H9 (cell line): ENCODE results near the gene CPXM2. TPM values are rescaled to one million over a fixed set of nuclear protein-coding genes. Genes with fewer than 3 reads are reported as not detected.

Experiments
- DNase-seq: peaks from one replicate; pipeline ENCODE4 v3.0.0-alpha.2; 2017
- H2AFZ ChIP-seq: one replicate; pipeline ENCODE4 v1.6.1; 2013; ENCODE audit warnings: mild to moderate bottlenecking, low read length, control low read depth, moderate library complexity
- H2AK5ac ChIP-seq: 2 replicates; pipeline ENCODE4 v1.6.1; 2013; ENCODE audit warnings: low read length, control low read depth, mixed read lengths; ENCODE audit not compliant: insufficient read length
- H2BK120ac ChIP-seq: one replicate; pipeline ENCODE4 v1.6.1; 2013; ENCODE audit warnings: low read depth, mild to moderate bottlenecking, low read length, control low read depth, inconsistent platforms; ENCODE audit not compliant: poor library complexity, severe bottlenecking
- H2BK12ac ChIP-seq: 2 replicates; pipeline ENCODE4 v1.6.1; 2013; ENCODE audit warnings: low read length, control low read depth, mixed read lengths, low read depth; ENCODE audit not compliant: insufficient read length
- H2BK15ac ChIP-seq: 2 replicates; pipeline ENCODE4 v1.6.1; 2013; ENCODE audit warnings: low read depth, low read length, control low read depth
- H2BK20ac ChIP-seq: one replicate; pipeline ENCODE4 v1.6.1; 2013; ENCODE audit warnings: low read depth, mild to moderate bottlenecking, low read length, control low read depth, inconsistent platforms; ENCODE audit not compliant: poor library complexity, severe bottlenecking
- H2BK5ac ChIP-seq: 2 replicates; pipeline ENCODE4 v1.6.1; 2013; ENCODE audit warnings: low read length, control low read depth, mixed read lengths; ENCODE audit not compliant: insufficient read length
- H3K14ac ChIP-seq: 2 replicates; pipeline ENCODE4 v1.6.1; 2013; ENCODE audit warnings: low read length, control low read depth; ENCODE audit not compliant: insufficient read depth
- H3K18ac ChIP-seq: 2 replicates; pipeline ENCODE4 v1.6.1; 2013; ENCODE audit warnings: low read depth, mild to moderate bottlenecking, mixed read lengths, low read length, control low read depth; ENCODE audit not compliant: insufficient read length
- H3K23ac ChIP-seq: 2 replicates; pipeline ENCODE4 v1.6.1; 2013; ENCODE audit warnings: low read length, control low read depth, mixed read lengths, low read depth; ENCODE audit not compliant: insufficient read length
- H3K23me2 ChIP-seq: 2 replicates; pipeline ENCODE4 v1.6.1; 2013; ENCODE audit warnings: low read depth, mild to moderate bottlenecking, mixed read lengths, low read length, control low read depth; ENCODE audit not compliant: insufficient read length, poor library complexity, severe bottlenecking
- H3K27ac ChIP-seq: 2 replicates; pipeline ENCODE4 v1.5.1; 2013; ENCODE audit warnings: low read length, control low read depth, mixed read lengths, low read depth; ENCODE audit not compliant: insufficient read length
- H3K27me3 ChIP-seq: 2 replicates; pipeline ENCODE4 v1.6.1; 2013; ENCODE audit warnings: low read length, control low read depth, inconsistent platforms; ENCODE audit not compliant: insufficient read depth
- H3K4ac ChIP-seq: 2 replicates; pipeline ENCODE4 v1.6.1; 2013; ENCODE audit warnings: low read depth, mild to moderate bottlenecking, control low read depth, inconsistent platforms, low read length, moderate library complexity
- H3K4me1 ChIP-seq: 2 replicates; pipeline ENCODE4 v1.6.1; 2013; ENCODE audit warnings: low read length, control low read depth, inconsistent platforms; ENCODE audit not compliant: insufficient read depth
- H3K4me2 ChIP-seq: 2 replicates; pipeline ENCODE4 v1.6.1; 2013; ENCODE audit warnings: low read length, control low read depth, mixed read lengths; ENCODE audit not compliant: insufficient read length, insufficient read depth
- H3K56ac ChIP-seq: 2 replicates; pipeline ENCODE4 v1.6.1; 2013; ENCODE audit warnings: low read depth, mild to moderate bottlenecking, mixed read lengths, low read length, control low read depth; ENCODE audit not compliant: insufficient read length
- H3K79me1 ChIP-seq: 2 replicates; pipeline ENCODE4 v1.6.1; 2013; ENCODE audit warnings: low read depth, mild to moderate bottlenecking, moderate library complexity, low read length, control low read depth, inconsistent platforms; ENCODE audit not compliant: insufficient read depth, poor library complexity, severe bottlenecking
- H3K79me2 ChIP-seq: 2 replicates; pipeline ENCODE4 v1.6.1; 2013; ENCODE audit warnings: low read length, control low read depth, inconsistent platforms; ENCODE audit not compliant: insufficient read depth
- H3K9ac ChIP-seq: 2 replicates; pipeline ENCODE4 v1.6.1; 2013; ENCODE audit warnings: low read length, control low read depth, mixed read lengths; ENCODE audit not compliant: insufficient read length; ENCODE audit errors: extremely low read depth
- H3K9me3 ChIP-seq: one replicate; pipeline ENCODE4 v1.6.1; 2013; ENCODE audit warnings: low read depth, low read length, inconsistent platforms; ENCODE audit not compliant: control insufficient read depth
- H3T11ph ChIP-seq: one replicate; pipeline ENCODE4 v1.6.1; 2013; ENCODE audit warnings: mild to moderate bottlenecking, low read length, control low read depth, inconsistent platforms
- H4K20me1 ChIP-seq: one replicate; pipeline ENCODE4 v1.6.1; 2013; ENCODE audit not compliant: control insufficient read depth, insufficient read length, insufficient read depth
- H4K5ac ChIP-seq: 2 replicates; pipeline ENCODE4 v1.6.1; 2013; ENCODE audit warnings: low read depth, mild to moderate bottlenecking, mixed read lengths, low read length, control low read depth; ENCODE audit not compliant: insufficient read length
- H4K8ac ChIP-seq: replicated peaks from 2 replicates; pipeline ENCODE4 v1.6.1; 2013; ENCODE audit warnings: low read length, control low read depth, mixed read lengths, low read depth; ENCODE audit not compliant: insufficient read length
- H4K91ac ChIP-seq: 2 replicates; pipeline ENCODE4 v1.6.1; 2013; ENCODE audit warnings: low read depth, mild to moderate bottlenecking, moderate library complexity, mixed read lengths, low read length, control low read depth; ENCODE audit not compliant: insufficient read length
- H3K27ac Mint-ChIP-seq, 3 experiments: 2 replicates in 2 of 3; 3 replicates in 1 of 3; pipeline ENCODE4 v1.8.0; 2020 to 2021; ENCODE audit warnings: mixed read lengths in 3 of 3, mild to moderate bottlenecking in 1 of 3, moderate library complexity in 1 of 3
- H3K27me3 Mint-ChIP-seq: 2 replicates; pipeline ENCODE4 v1.8.0; 2021; ENCODE audit warnings: low read depth, mild to moderate bottlenecking, moderate library complexity, mixed read lengths
- H3K36me3 Mint-ChIP-seq, 3 experiments: 2 replicates in 2 of 3; 3 replicates in 1 of 3; pipeline ENCODE4 v1.8.0; 2020 to 2021; ENCODE audit warnings: low read depth in 3 of 3, mixed read lengths in 3 of 3; ENCODE audit not compliant: insufficient read depth in 1 of 3
- H3K4me1 Mint-ChIP-seq, 2 experiments: 2 replicates each; pipeline ENCODE4 v1.8.0; 2020; ENCODE audit warnings: mixed read lengths in 2 of 2
- H3K4me3 Mint-ChIP-seq, 2 experiments: 2 replicates in 1 of 2; 3 replicates in 1 of 2; pipeline ENCODE4 v1.8.0; 2020 to 2021; ENCODE audit warnings: mild to moderate bottlenecking in 2 of 2, mixed read lengths in 2 of 2, moderate library complexity in 1 of 2
- H3K9me3 Mint-ChIP-seq, 2 experiments: 2 replicates in 1 of 2; 3 replicates in 1 of 2; pipeline ENCODE4 v1.8.0; 2020; ENCODE audit warnings: mild to moderate bottlenecking in 2 of 2, mixed read lengths in 2 of 2, moderate library complexity in 1 of 2
- WGBS: extraction: QIAGEN DNeasy Blood & Tissue Kit; methylation state at CpG from one replicate; pipeline ENCODE4 v1.1.7; 2013; ENCODE audit warnings: missing lambda C conversion rate, low lambda C conversion rate, mixed read lengths; ENCODE audit not compliant: insufficient read length; ENCODE audit errors: extremely low coverage; 5-methylcytosine and 5-hydroxymethylcytosine counted together
- total RNA-seq: library from RNA; stranded (reverse); gene quantifications from 2 replicates; pipeline ENCODE4 v1.2.1, GENCODE V29; 2021
- TF ChIP-seq, protein P1 (sequence below): fragments of 200-600 bp; sonication (generic); conservative IDR thresholded peaks from 3 replicates; pipeline ENCODE4 v1.8.0; 2021; ENCODE audit warnings: antibody characterized with exemption, mild to moderate bottlenecking

The CPXM2 gene
- total RNA-seq, 1 experiment from 2014 or later = 1.7 TPM

DNA sequence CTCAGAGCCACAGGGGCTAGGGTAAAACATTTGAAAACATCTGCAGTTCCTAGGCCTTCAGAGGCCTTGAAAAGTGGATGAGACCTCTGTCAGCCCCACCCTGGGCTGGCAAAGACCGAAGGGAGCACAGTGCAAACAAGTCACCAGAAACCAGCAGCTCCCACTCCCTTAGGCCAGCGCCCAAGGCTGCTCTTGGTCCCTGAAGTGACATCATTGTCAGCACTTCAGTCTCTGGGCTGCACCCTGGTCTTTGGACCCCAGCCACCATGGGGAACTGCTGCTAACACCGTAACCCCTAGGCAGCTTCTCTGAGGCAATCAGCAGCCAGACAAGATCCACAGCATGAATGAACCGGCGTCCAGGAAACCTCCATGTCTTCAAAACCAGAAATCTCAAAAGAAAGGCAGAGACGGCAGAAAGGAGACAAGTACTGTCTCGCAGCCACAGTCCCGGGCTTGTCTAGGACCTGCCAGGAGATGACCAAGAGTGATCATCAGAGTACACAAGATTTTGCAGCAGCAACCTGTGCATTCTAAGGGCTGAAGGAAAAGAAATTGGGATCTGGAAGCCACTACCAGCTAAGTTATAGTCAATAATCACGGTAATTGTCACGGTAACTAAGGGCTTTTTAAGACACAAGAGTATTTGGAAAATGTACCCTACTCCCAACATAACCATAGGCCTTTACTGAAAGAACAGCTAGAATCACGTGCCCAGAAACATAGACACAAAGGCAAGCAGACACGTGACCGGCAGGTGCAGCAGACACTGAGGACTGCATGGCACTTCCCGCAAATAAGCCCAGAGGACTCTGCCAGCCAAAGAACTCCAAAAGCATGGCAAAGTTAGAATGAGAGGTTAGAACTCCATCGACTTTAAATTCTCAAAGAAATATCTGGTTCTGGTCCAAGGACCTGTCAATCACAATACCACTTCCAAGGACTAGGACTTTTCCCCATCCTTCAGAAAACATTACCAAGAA lies 23.3 kb downstream of the CPXM2 start:
- no peaks in the 10 kb centered on the region for H4K20me1 ChIP-seq
- H3K23me2 ChIP-seq = no peaks in the 10 kb centered on the region
- H2BK12ac ChIP-seq = no peak overlapping the region
- H3K23ac ChIP-seq = no peak overlapping the region
- no peak overlapping the region for H3K18ac ChIP-seq
- H3K9me3 Mint-ChIP-seq = peaks cover 6 to 12% of the 10 kb centered on the region in 2 experiments; a peak in 4 of 5 replicates
- H3K4me1 ChIP-seq = 0 out of 2 replicates have a peak, but pooled peaks cover 3% of the 10 kb centered on the region
- H3K4me3 Mint-ChIP-seq = no peak overlapping the region
- H3K27me3 ChIP-seq = no peaks in the 10 kb centered on the region
- no peak overlapping the region for H4K91ac ChIP-seq
- H3K9ac ChIP-seq = no peak overlapping the region
- peaks cover 2% of the 10 kb centered on the region for H3K27me3 Mint-ChIP-seq
- no peak overlapping the region for H2BK15ac ChIP-seq
- H3K79me2 ChIP-seq = no peaks in the 10 kb centered on the region
- no peak overlapping the region for H2AFZ ChIP-seq
- H3K4ac ChIP-seq = no peak overlapping the region
- H2BK120ac ChIP-seq = no peak overlapping the region
- no peak overlapping the region for H3T11ph ChIP-seq
- H4K8ac ChIP-seq = no peak overlapping the region
- H3K9me3 ChIP-seq = no peaks in the 10 kb centered on the region
- H3K4me1 Mint-ChIP-seq = peaks cover 38 to 44% of the 10 kb centered on the region in 2 experiments
- peaks cover 0 to 7% (median 5%) of the 10 kb centered on the region in 3 experiments; a peak in 6 of 7 replicates for H3K36me3 Mint-ChIP-seq
- no peak overlapping the region for H3K27ac Mint-ChIP-seq
- no peaks in the 10 kb centered on the region for H3K79me1 ChIP-seq
- TF ChIP-seq, protein P1, sequence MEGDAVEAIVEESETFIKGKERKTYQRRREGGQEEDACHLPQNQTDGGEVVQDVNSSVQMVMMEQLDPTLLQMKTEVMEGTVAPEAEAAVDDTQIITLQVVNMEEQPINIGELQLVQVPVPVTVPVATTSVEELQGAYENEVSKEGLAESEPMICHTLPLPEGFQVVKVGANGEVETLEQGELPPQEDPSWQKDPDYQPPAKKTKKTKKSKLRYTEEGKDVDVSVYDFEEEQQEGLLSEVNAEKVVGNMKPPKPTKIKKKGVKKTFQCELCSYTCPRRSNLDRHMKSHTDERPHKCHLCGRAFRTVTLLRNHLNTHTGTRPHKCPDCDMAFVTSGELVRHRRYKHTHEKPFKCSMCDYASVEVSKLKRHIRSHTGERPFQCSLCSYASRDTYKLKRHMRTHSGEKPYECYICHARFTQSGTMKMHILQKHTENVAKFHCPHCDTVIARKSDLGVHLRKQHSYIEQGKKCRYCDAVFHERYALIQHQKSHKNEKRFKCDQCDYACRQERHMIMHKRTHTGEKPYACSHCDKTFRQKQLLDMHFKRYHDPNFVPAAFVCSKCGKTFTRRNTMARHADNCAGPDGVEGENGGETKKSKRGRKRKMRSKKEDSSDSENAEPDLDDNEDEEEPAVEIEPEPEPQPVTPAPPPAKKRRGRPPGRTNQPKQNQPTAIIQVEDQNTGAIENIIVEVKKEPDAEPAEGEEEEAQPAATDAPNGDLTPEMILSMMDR = no peak
- WGBS = no CpG with 5 or more reads among the region's 15 CpGs
- no peak overlapping the region for H3K27ac ChIP-seq
- DNase-seq = no peak
- H3K56ac ChIP-seq = no peak overlapping the region
- H3K14ac ChIP-seq = no peak overlapping the region
- no peak overlapping the region for H2BK20ac ChIP-seq
- no peak overlapping the region for H2AK5ac ChIP-seq
- no peak overlapping the region for H2BK5ac ChIP-seq
- H4K5ac ChIP-seq = no peak overlapping the region
- no peak overlapping the region for H3K4me2 ChIP-seq
